Aorta (tissue), 5 donors: Measurements from ENCODE around the gene GABARAP. TPM values are rescaled to one million over a fixed set of nuclear protein-coding genes. Genes with fewer than 3 reads are reported as not detected.

Source experiments
- ATAC-seq: fragments of 200-7000 bp; cut with Tn5 transposase; one replicate; pipeline ENCODE4 v1.9.1; 2022; ENCODE audit warnings: moderate library complexity; ENCODE audit not compliant: low FRiP score
- DNase-seq, 2 donors: peaks; one replicate each; pipeline ENCODE4 v3.0.0-alpha.2; 2020
- H3K27ac ChIP-seq, 2 donors: one replicate each; pipeline ENCODE4 v1.5.1; 2013; ENCODE audit warnings: low read length in 2 of 2, mild to moderate bottlenecking in 2 of 2, moderate library complexity in 2 of 2, control low read depth in 1 of 2, inconsistent platforms in 1 of 2, low read depth in 1 of 2
- H3K27me3 ChIP-seq, 2 donors: one replicate each; pipeline ENCODE4 v1.6.1; 2013; ENCODE audit warnings: control low read depth in 1 of 2, low read length in 1 of 2, mild to moderate bottlenecking in 1 of 2, moderate library complexity in 1 of 2; ENCODE audit not compliant: insufficient read depth in 2 of 2, control insufficient read depth in 1 of 2
- H3K36me3 ChIP-seq, 2 donors: one replicate each; pipeline ENCODE4 v1.6.1; 2013; ENCODE audit warnings: control low read depth in 1 of 2, low read length in 1 of 2, mild to moderate bottlenecking in 1 of 2; ENCODE audit not compliant: insufficient read depth in 2 of 2, control insufficient read depth in 1 of 2
- H3K4me1 ChIP-seq, 2 donors: one replicate each; pipeline ENCODE4 v1.6.1; 2013; ENCODE audit warnings: low read length in 2 of 2, control low read depth in 1 of 2, mild to moderate bottlenecking in 1 of 2, moderate library complexity in 1 of 2; ENCODE audit not compliant: insufficient read depth in 2 of 2, control insufficient read depth in 1 of 2
- H3K4me3 ChIP-seq, 2 donors: one replicate each; pipeline ENCODE4 v1.5.1; 2013; ENCODE audit warnings: low read length in 2 of 2, control low read depth in 1 of 2, mild to moderate bottlenecking in 1 of 2
- H3K9me3 ChIP-seq: one replicate; pipeline ENCODE4 v1.6.1; 2013; ENCODE audit warnings: mild to moderate bottlenecking, low read length; ENCODE audit not compliant: control insufficient read depth
- WGBS, 2 donors: extraction: QIAGEN DNeasy Blood & Tissue Kit; methylation state at CpG; one replicate each; pipeline ENCODE4 v1.1.7; 2013; 5-methylcytosine and 5-hydroxymethylcytosine counted together
- intact Hi-C, 2 donors: fragments of 100-400 bp; cut with DNase I; formaldehyde crosslinking; loops; one replicate each; pipeline versions ENCODE4 v1.14.2 to v1.15.0; 2022
- polyA plus RNA-seq, 2 donors: library from polyadenylated mRNA; stranded (reverse); fragments of 200-250 nt; gene quantifications; one replicate each; pipeline ENCODE4 v1.2.3, GENCODE V29; 2013
- total RNA-seq, 2 donors: library from RNA; stranded (reverse); fragmentation: NEBNext Ultra II Directional; extraction: Animal tissue kit (Norgen Biotek cat#: 25700); gene quantifications; one replicate each; pipeline ENCODE4 v1.2.1, GENCODE V29; 2021
- donor health status: healthy with polysubstance abuse.
- donor health status: Bipolar disorder and iron deficiency.
- donor health status: DM: no; HTN: no; CAD: no.
- donor health status: DM: no; HTN: no; CAD: no.
- donor health status: DM: yes; HTN: yes; CAD: no.

The GABARAP gene
- total and polyA plus RNA-seq, 4 donors, result 405 to 895 (median 615) TPM

DNA sequence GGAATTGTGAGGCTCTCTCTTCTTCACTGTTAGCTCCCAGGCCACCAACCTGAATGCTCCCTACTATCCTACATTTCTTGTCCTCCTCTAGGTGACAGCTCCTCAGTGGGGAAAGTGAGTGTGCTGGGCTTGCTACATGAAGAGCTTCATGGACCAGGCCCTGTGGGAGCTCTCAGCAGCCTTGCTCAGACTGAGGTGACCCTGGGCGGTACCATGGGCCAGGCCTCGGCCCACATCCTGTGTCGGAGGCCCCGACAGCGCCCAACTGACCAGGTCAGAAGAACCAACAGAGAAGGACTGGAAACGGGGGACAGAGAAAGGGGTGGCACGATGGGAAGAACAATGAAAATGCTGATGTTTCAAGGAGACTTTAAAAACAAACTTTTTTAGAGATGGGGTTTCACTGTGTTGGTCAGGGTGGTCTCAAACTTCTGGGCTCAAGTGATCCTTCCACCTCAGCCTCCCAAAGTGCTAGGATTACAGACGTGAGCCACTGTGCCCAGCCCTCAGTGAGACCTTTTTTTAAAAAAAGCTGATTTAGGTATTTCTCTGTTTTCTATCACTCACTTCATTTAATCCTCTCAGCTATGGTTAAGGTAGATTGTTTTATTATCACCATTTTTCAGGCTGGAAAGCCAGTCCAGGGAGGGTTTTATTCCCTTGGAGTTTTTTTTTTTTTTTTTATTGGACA is 14.7 kb upstream of the GABARAP start:
- WGBS, 2 donors, result 88 to 91% methylated on average over 8 of the region's 8 CpGs
- H3K36me3 ChIP-seq, result peaks cover 0 to 8% of the 10 kb centered on the region in 2 donors
- no peaks in the 10 kb centered on the region for H3K27me3 ChIP-seq
- intact Hi-C loops, result no loop called here
- no peak overlapping the region for H3K27ac ChIP-seq
- H3K9me3 ChIP-seq, result no peaks in the 10 kb centered on the region
- no peak for DNase-seq
- no peak overlapping the region for H3K4me3 ChIP-seq
- ATAC-seq, result no peak
- H3K4me1 ChIP-seq, result no peaks in the 10 kb centered on the region

GRCh38 chr17:7254511-7254910 is 12.3 kb upstream of the GABARAP start:
- H3K27me3 ChIP-seq, result no peaks in the 10 kb centered on the region
- H3K4me1 ChIP-seq, result no peaks in the 10 kb centered on the region
- no peaks in the 10 kb centered on the region for H3K9me3 ChIP-seq
- intact Hi-C loops, result loop anchor here in 1 of 2 donors (5.0 kb wide), 1 partner anchor 43 kb away; no protein-coding TSS in a partner anchor
- no peak overlapping the region for H3K27ac ChIP-seq
- DNase-seq, result no peak
- peaks cover 0 to 8% of the 10 kb centered on the region in 2 donors for H3K36me3 ChIP-seq
- 92 to 95% methylated on average over 4 of the region's 4 CpGs for WGBS, 2 donors
- ATAC-seq, result no peak
- no peak overlapping the region for H3K4me3 ChIP-seq

DNA sequence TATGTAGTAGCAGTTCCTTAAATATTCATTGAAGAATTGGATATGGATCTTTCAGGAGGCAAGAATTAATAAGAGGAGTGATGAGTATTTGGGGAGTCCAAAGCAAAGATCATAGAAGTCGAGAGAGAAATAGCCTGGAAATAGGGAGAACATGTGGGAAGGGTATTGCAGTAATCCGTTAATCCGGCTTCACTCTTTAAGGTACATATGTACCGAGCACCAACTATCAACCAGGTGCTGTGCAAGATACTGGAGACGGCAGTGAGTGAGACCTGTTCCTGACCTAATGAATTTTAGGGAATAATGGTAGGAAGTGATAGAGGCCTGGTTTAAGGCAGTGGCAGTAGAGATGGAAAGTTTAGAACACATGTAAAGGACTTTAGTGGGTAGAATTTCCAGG is 10.8 kb upstream of the GABARAP start:
- intact Hi-C loops, result loop anchor here in 1 of 2 donors (5.0 kb wide), 1 partner anchor 44 kb away; no protein-coding TSS in a partner anchor
- 67 to 81% methylated on average over 5 of the region's 5 CpGs for WGBS, 2 donors
- H3K4me3 ChIP-seq, result peak overlapping the region in 1 of 2 donors; percentile 43
- ATAC-seq, result no peak
- no peak for DNase-seq
- H3K9me3 ChIP-seq, result no peaks in the 10 kb centered on the region
- no peaks in the 10 kb centered on the region for H3K27me3 ChIP-seq
- H3K27ac ChIP-seq, result no peak overlapping the region
- peaks cover 0 to 2% of the 10 kb centered on the region in 2 donors for H3K4me1 ChIP-seq
- peaks cover 0 to 6% of the 10 kb centered on the region in 2 donors for H3K36me3 ChIP-seq

DNA sequence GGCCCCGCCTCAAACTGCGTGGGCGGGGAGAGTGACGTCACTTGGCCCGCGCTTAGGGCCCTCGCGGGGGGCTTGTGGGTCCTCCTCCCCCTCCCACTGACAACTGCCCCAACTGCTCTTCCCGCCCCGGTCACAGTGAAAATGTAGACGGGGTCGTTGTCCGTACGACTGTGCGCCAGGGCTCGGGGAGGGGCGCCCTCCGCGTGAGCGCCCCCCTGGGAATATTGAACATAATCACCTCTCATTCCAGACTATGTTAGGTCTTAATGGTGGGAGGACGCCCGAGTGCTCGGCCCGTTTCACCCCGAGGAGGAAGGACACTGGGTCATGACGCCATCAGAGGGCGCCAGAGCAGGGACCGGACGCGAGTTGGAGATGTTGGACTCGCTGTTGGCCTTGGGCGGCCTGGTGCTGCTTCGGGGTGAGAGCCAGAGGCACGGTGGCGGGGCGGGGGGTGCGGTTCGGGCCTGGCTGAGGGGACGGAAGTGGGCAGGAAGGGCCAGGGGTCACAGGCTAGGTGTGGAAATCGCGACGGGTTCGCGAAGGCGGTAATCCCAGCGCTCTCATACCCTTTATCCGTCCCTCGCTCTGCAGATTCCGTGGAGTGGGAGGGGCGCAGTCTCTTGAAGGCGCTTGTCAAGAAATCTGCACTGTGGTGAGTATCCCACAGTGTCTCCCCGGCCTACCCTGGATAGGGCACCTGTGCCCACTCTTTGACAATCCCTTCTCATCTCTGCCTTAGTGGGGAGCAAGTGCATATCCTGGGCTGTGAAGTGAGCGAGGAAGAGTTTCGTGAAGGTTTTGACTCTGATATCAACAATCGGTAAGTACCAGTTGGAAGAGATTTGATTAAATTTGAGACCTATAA is 10.2 kb upstream of the GABARAP start, which contains the start of gene ELP5:
ELP5 (plus strand) TSS at position 40 of the 868 bp plus-strand sequence; CDS start at position 376, 336 bp downstream.
- peak; percentile 92 for ATAC-seq
- DNase-seq, result peak; percentile 97 to 99
- Histone ChIP-seq H3K27me3 (no peaks in the 10 kb centered on the region), H3K4me1 (peaks cover 0 to 2% of the 10 kb centered on the region in 2 donors), H3K27ac (peak within 1 kb of the TSS; percentile 71 to 94), H3K4me3 (peak within 1 kb of the TSS; percentile 98 to 99), H3K9me3 (no peaks in the 10 kb centered on the region), H3K36me3 (peaks cover 0 to 6% of the 10 kb centered on the region in 2 donors)
- WGBS, 2 donors, result 1 to 2% methylated on average over 54 to 55 of the region's 55 CpGs
- intact Hi-C loops, result loop anchor here in 1 of 2 donors (1.0 to 5.0 kb wide), 2 partner anchors 38 to 45 kb away; no protein-coding TSS in a partner anchor

- Histone ChIP-seq H3K4me1 (peaks cover 0 to 2% of the 10 kb centered on the region in 2 donors), H3K9me3 (no peaks in the 10 kb centered on the region), H3K27me3 (no peaks in the 10 kb centered on the region), H3K36me3 (peaks cover 0 to 5% of the 10 kb centered on the region in 2 donors), H3K4me3 (peak within 1 kb of the TSS; percentile 98 to 99), H3K27ac (peak within 1 kb of the TSS; percentile 71 to 94)
- intact Hi-C loops, result loop anchor here in 1 of 2 donors (1.0 to 5.0 kb wide), 2 partner anchors 37 to 46 kb away; no protein-coding TSS in a partner anchor
- DNase-seq (peak; percentile 98 to 99), ATAC-seq (peak; percentile 96)
- 1% methylated on average over 24 to 41 of the region's 41 CpGs for WGBS, 2 donors
Observed at GRCh38 chr17:7251661-7252175, 9.5 kb upstream of the GABARAP start, which contains the start of gene CTDNEP1. CTDNEP1 (minus strand) TSS chr17:7251734; CDS start chr17:7251296, 438 bp downstream.

DNA sequence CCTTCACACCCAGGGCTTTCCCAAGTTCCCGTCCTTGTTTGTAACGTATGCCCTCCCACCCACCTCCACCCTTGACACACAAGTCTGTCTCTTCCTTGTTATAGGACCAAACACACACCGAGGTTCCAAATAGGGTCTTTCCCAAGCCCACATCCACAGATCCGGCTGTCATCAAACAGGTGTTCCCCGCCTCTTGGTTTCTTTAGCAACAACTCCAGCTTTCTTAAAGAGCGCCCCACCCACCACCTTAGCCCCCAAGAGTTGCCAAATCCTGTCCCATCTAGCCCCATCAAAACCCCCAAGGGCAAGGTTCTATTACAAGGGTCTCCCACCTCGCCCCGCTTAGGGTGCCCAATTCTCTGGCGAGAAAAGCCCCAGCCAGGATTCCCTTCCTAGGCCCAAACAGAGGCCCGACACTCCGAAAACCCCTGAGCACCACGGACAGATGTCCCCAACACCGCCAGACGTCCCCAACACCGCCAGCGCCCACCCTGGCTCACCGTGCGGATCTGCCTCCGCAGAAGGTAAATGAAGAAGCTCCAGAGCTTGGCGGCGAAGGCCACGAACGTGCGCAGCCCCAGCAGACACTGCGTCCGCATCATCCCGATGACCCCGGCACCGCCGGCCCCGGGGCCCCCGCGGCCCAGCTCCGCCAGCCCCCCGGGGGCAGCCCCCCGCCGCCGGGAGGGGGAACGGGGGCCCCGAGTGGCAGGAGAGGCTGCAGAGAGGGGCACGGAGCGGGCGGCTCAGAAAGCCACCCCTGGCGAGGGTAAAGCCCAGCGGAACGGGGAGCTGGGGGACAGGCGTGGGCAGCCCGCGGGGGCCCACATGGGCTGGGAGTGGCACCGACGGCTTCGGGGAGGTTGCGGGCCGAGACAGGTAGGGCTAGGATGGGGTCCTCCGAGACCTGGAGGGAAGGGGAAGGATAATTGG is 8.7 kb upstream of the GABARAP start:
- WGBS, 2 donors, result 0 to 1% methylated on average over 41 to 55 of the region's 55 CpGs
- Histone ChIP-seq H3K36me3 (peaks cover 0 to 3% of the 10 kb centered on the region in 2 donors), H3K27me3 (no peaks in the 10 kb centered on the region), H3K4me1 (peaks cover 0 to 2% of the 10 kb centered on the region in 2 donors), H3K27ac (peak overlapping the region; percentile 40 to 73), H3K9me3 (no peaks in the 10 kb centered on the region), H3K4me3 (peak overlapping the region; percentile 98 to 99)
- intact Hi-C loops, result loop anchor here in 1 of 2 donors (5.0 kb wide), 1 partner anchor 46 kb away; no protein-coding TSS in a partner anchor
- no peak for ATAC-seq
- DNase-seq, result no peak

DNA sequence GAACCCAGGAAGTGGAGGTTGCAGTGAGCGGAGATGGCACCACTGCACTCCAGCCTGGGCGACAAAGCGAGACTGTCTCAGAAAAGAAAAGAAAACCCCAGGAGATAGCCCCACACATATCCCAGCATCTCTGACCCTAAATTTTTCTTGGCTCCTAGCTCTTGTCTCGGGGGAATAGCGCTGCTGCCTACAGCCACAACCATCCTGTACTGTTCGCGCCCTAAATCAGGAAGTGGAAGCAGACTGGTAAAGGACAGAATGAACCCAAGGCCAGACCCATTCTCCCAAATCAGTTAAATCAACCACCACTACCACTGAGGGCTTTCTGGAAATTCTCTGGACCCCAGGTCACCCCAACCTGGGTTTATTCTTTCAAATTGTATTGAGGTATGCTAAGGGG is 7.6 kb upstream of the GABARAP start:
- DNase-seq (no peak), ATAC-seq (no peak)
- Histone ChIP-seq H3K36me3 (peaks cover 0 to 5% of the 10 kb centered on the region in 2 donors), H3K27ac (no peak overlapping the region), H3K4me3 (no peak overlapping the region), H3K27me3 (no peaks in the 10 kb centered on the region), H3K9me3 (no peaks in the 10 kb centered on the region), H3K4me1 (peaks cover 0 to 2% of the 10 kb centered on the region in 2 donors)
- WGBS, 2 donors, result 76% methylated on average over 7 of the region's 7 CpGs
- intact Hi-C loops, result loop anchor here in 1 of 2 donors (5.0 kb wide), 1 partner anchor 47 kb away; no protein-coding TSS in a partner anchor
